Mesenchymal stem cell (in vitro differentiated cells and primary cell): ENCODE measurements around the gene PIGP. TPM values are rescaled to one million over a fixed set of nuclear protein-coding genes. Genes with fewer than 3 reads are reported as not detected.
A peak's percentile ranks its signal among the peaks of the same experiment; 100 is the strongest.

Experiments
- DNase-seq: peaks from one replicate; pipeline ENCODE4 v3.0.0-alpha.2; 2013
- H2AFZ ChIP-seq: one replicate; pipeline ENCODE4 v1.6.1; 2013; ENCODE audit warnings: low read depth, mild to moderate bottlenecking, control low read depth, inconsistent platforms, low read length, moderate library complexity
- H2AK5ac ChIP-seq: 2 replicates; pipeline ENCODE4 v1.6.1; 2013; ENCODE audit warnings: low read length, moderate library complexity, mild to moderate bottlenecking, inconsistent platforms; ENCODE audit not compliant: severe bottlenecking
- H2BK120ac ChIP-seq: one replicate; pipeline ENCODE4 v1.6.1; 2013; ENCODE audit warnings: low read depth, mild to moderate bottlenecking, inconsistent platforms, low read length, moderate library complexity
- H2BK12ac ChIP-seq, 2 experiments: one replicate each; pipeline ENCODE4 v1.6.1; 2013; ENCODE audit warnings: inconsistent platforms in 2 of 2, low read length in 2 of 2, mild to moderate bottlenecking in 2 of 2, moderate library complexity in 2 of 2, control low read depth in 1 of 2
- H2BK15ac ChIP-seq: one replicate; pipeline ENCODE4 v1.6.1; 2013; ENCODE audit warnings: mild to moderate bottlenecking, low read depth, inconsistent platforms; ENCODE audit not compliant: poor library complexity, severe bottlenecking
- H2BK5ac ChIP-seq: 2 replicates; pipeline ENCODE4 v1.6.1; 2013; ENCODE audit warnings: low read depth, mild to moderate bottlenecking, low read length, control low read depth, inconsistent platforms; ENCODE audit not compliant: poor library complexity, severe bottlenecking
- H3K14ac ChIP-seq, 2 experiments: one replicate each; pipeline ENCODE4 v1.6.1; 2013; ENCODE audit warnings: inconsistent platforms in 2 of 2, low read length in 2 of 2, control low read depth in 1 of 2, mild to moderate bottlenecking in 1 of 2, moderate library complexity in 1 of 2
- H3K18ac ChIP-seq, 2 experiments: one replicate each; pipeline ENCODE4 v1.6.1; 2013; ENCODE audit warnings: inconsistent platforms in 2 of 2, low read length in 2 of 2, control low read depth in 1 of 2, low read depth in 1 of 2, mild to moderate bottlenecking in 1 of 2
- H3K23ac ChIP-seq, 2 experiments: one replicate each; pipeline ENCODE4 v1.6.1; 2013; ENCODE audit warnings: inconsistent platforms in 2 of 2, low read length in 2 of 2, mild to moderate bottlenecking in 2 of 2, moderate library complexity in 2 of 2, control low read depth in 1 of 2
- H3K27ac ChIP-seq: 2 replicates; pipeline ENCODE4 v1.5.1; 2013; ENCODE audit warnings: mild to moderate bottlenecking, moderate library complexity, low read length, control low read depth, inconsistent platforms; ENCODE audit not compliant: poor library complexity, severe bottlenecking
- H3K27me3 ChIP-seq, 2 experiments: 2 replicates each; pipeline versions ENCODE4 v1.6.1 to v1.7.0; 2013; ENCODE audit warnings: low read length in 2 of 2, mild to moderate bottlenecking in 2 of 2, moderate library complexity in 2 of 2, control low read depth in 1 of 2, inconsistent platforms in 1 of 2; ENCODE audit not compliant: control insufficient read depth in 1 of 2, insufficient read depth in 1 of 2
- H3K36me3 ChIP-seq, 2 experiments: 2 replicates each; pipeline versions ENCODE4 v1.6.1 to v1.7.0; 2013; ENCODE audit warnings: low read length in 2 of 2, control low read depth in 1 of 2, inconsistent platforms in 1 of 2, low read depth in 1 of 2, mild to moderate bottlenecking in 1 of 2; ENCODE audit not compliant: insufficient read depth in 2 of 2, control insufficient read depth in 1 of 2
- H3K4ac ChIP-seq, 2 experiments: one replicate each; pipeline ENCODE4 v1.6.1; 2013; ENCODE audit warnings: inconsistent platforms in 2 of 2, low read length in 2 of 2, mild to moderate bottlenecking in 2 of 2, moderate library complexity in 2 of 2, control low read depth in 1 of 2, low read depth in 1 of 2
- H3K4me1 ChIP-seq: 2 replicates; pipeline ENCODE4 v1.6.1; 2013; ENCODE audit warnings: low read depth, low read length, control low read depth; ENCODE audit not compliant: control insufficient read depth, insufficient read depth
- H3K4me2 ChIP-seq: 2 replicates; pipeline ENCODE4 v1.6.1; 2013; ENCODE audit warnings: low read length, mild to moderate bottlenecking, inconsistent platforms; ENCODE audit not compliant: poor library complexity, severe bottlenecking
- H3K4me3 ChIP-seq, 2 experiments: 2 replicates each; pipeline versions ENCODE4 v1.5.1 to v1.7.0; 2013; ENCODE audit warnings: low read length in 2 of 2, mild to moderate bottlenecking in 2 of 2, control low read depth in 1 of 2, low read depth in 1 of 2; ENCODE audit not compliant: insufficient read depth in 1 of 2
- H3K79me1 ChIP-seq: replicated peaks from 2 replicates; pipeline ENCODE4 v1.6.1; 2013; ENCODE audit warnings: mild to moderate bottlenecking, control low read depth, low read length, inconsistent platforms; ENCODE audit not compliant: poor library complexity, severe bottlenecking
- H3K9ac ChIP-seq: 2 replicates; pipeline ENCODE4 v1.7.0; 2013; ENCODE audit warnings: mild to moderate bottlenecking, low read length, moderate library complexity
- H3K9me3 ChIP-seq: 2 replicates; pipeline ENCODE4 v1.7.0; 2013; ENCODE audit warnings: mild to moderate bottlenecking, low read length; ENCODE audit not compliant: control insufficient read depth
- H4K8ac ChIP-seq: one replicate; pipeline ENCODE4 v1.6.1; 2013; ENCODE audit warnings: inconsistent platforms, mild to moderate bottlenecking, low read length, moderate library complexity
- H4K91ac ChIP-seq: one replicate; pipeline ENCODE4 v1.6.1; 2013; ENCODE audit warnings: mild to moderate bottlenecking, low read length, inconsistent platforms
- WGBS: methylation state at CpG from one replicate; pipeline ENCODE4 v1.1.7; 2013; ENCODE audit warnings: mixed read lengths; 5-methylcytosine and 5-hydroxymethylcytosine counted together
- polyA plus RNA-seq, 2 experiments: library from polyadenylated mRNA; stranded (reverse); fragments of 200-250 nt; gene quantifications; one replicate each; pipeline ENCODE4 v1.2.3, GENCODE V29; 2013

PIGP gene
- polyA plus RNA-seq (2013, experiment 1 of 2) = 19.3 TPM
- 20.5 TPM for polyA plus RNA-seq (2013, experiment 2 of 2)

DNA sequence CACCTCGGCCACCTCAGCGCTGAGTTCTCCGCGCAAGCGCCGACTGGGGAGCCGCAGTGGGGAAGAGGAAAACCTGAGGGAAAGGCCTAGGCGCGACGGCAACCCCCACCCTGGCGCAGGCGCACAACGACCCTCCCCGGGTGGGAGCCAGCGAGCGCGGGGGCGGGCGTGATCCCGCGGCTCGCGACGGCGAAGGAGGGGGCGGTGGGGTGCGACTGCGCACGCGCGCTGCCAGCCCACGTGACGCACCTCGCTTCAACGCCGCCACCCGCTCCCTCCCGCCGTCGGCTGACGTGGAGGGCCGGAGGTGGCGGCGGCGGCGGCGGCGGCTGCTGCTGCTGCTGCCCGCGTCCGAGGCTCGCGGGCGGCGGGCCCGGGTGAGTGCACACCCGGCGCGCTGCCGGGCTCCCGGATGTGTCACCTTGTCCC lies at the start of gene PIGP, which contains the start of gene TTC3:
PIGP (minus strand) TSS at position 84 of the 429 bp plus-strand sequence. CDS start 556 bp downstream, outside the sequence.
TTC3 (plus strand) TSS at position 267 of the 429 bp plus-strand sequence. CDS start 14,004 bp downstream, outside the sequence.
- no peaks in the 10 kb centered on the region for H3K9me3 ChIP-seq
- H4K91ac ChIP-seq = peak within 1 kb of the TSS; percentile 98
- peaks cover 0 to 23% of the 10 kb centered on the region in 2 experiments for H3K36me3 ChIP-seq
- peak within 1 kb of the TSS; percentile 71 to 95 for H2BK12ac ChIP-seq
- peak within 1 kb of the TSS in 1 of 2 experiments; percentile 100 for H3K23ac ChIP-seq
- H2AFZ ChIP-seq = peak within 1 kb of the TSS; percentile 88
- peak within 1 kb of the TSS; percentile 90 for H3K27ac ChIP-seq
- peak within 1 kb of the TSS; percentile 100 for H3K9ac ChIP-seq
- peaks cover 17% of the 10 kb centered on the region for H3K79me1 ChIP-seq
- peak within 1 kb of the TSS; percentile 93 to 98 for H3K4me3 ChIP-seq
- peak within 1 kb of the TSS; percentile 97 to 99 for H3K18ac ChIP-seq
- H2AK5ac ChIP-seq = peak within 1 kb of the TSS; percentile 50
- peak; percentile 95 for DNase-seq
- under 1% methylated on average over 32 of the region's 61 CpGs for WGBS
- peak within 1 kb of the TSS in 1 of 2 experiments; percentile 100 for H3K14ac ChIP-seq
- H3K4ac ChIP-seq = peak within 1 kb of the TSS; percentile 98 to 100
- H3K4me2 ChIP-seq = peak within 1 kb of the TSS; percentile 85
- H3K4me1 ChIP-seq = peaks cover 5% of the 10 kb centered on the region
- peak within 1 kb of the TSS; percentile 94 for H4K8ac ChIP-seq
- H2BK5ac ChIP-seq = peak within 1 kb of the TSS; percentile 88
- H3K27me3 ChIP-seq = no peaks in the 10 kb centered on the region
- H2BK15ac ChIP-seq = peak within 1 kb of the TSS; percentile 95
- H2BK120ac ChIP-seq = peak within 1 kb of the TSS; percentile 83

DNA sequence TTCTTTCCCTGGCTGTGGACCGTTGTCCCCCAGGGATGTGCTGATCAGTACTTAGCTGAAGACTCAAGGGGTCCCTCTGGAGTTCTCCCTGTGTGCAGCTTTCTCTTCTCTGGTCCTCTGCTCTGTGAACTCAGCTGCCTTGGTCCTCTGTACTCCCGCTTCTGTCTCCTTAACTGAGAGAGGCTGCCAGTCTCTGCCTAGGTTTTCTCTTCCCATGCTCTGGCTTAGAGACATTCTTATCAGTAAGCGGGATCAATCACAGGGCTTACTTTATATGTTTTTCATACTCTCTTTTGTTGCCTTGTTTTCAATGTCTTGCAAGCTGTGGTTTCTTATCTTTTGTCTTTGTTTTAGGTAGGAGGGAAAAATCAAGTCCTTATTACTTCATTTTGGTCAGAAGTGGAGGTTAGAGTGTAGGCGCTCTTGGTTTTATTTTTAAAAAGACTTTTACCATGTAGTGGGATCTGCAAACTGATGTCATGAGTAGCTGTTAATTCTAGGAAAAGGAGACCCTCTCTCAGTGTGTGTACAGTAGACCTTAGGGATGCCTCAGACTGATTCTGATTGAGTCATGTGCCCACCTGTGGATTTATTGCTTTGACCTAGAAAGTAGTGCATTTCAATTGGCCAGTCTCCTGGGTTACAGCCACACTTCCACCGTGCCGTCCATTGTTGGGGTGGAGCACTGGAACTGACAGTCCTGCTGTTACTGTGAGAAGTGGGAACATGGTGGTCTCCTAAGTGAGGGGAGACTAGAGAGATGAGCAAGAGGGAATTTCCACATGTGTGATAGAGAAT lies 46.7 kb upstream of the PIGP start:
- Histone ChIP-seq H3K9me3 (no peaks in the 10 kb centered on the region), H3K4me3 (no peak overlapping the region), H3K23ac (no peak overlapping the region), H3K18ac (no peak overlapping the region), H4K8ac (no peak overlapping the region), H2BK15ac (no peak overlapping the region), H4K91ac (no peak overlapping the region), H3K4me2 (no peak overlapping the region), H3K79me1 (peaks cover 20% of the 10 kb centered on the region), H3K4me1 (peaks cover 3% of the 10 kb centered on the region), H2AFZ (no peak overlapping the region), H2BK12ac (no peak overlapping the region), H2AK5ac (no peak overlapping the region), H3K9ac (no peak overlapping the region), H3K4ac (no peak overlapping the region), H3K27ac (no peak overlapping the region), H2BK120ac (no peak overlapping the region), H2BK5ac (no peak overlapping the region), H3K14ac (no peak overlapping the region), H3K27me3 (no peaks in the 10 kb centered on the region), H3K36me3 (peaks cover 6 to 53% of the 10 kb centered on the region in 2 experiments)
- WGBS = 93% methylated on average over 6 of the region's 6 CpGs
- no peak for DNase-seq

DNA sequence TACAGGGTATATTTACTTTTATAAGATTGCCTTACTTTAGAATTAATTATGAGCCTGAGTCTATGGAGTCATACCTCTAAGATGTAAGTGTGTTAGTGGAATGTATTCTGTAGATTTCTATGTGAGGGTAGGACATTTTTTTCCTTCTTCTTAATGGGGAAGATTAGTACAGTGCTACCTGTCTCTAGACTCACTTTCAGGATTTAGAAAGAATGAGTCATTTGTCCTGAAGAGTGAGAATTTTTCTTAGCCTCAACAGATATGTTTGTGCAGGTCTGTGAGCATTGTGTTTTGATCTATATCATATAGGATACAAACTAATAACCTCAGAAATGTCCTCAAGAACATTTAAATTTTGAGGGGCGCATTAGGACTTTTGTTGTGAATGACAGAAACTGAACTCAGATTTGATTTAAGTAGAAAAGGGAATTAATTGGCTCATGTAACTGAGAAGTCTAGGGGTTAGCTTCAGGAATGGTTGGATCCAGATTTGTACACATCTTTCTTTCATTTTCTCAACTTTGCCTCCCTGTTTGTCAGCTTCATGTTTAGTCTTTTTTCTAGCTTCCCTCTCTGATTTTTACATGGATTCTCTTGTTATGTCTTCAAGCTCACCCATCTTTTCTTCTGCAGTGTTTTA lies 45.4 kb upstream of the PIGP start:
- H3K9me3 ChIP-seq = no peaks in the 10 kb centered on the region
- no peak overlapping the region for H3K18ac ChIP-seq
- 0% methylated on average over 1 of the region's 1 CpG for WGBS
- H3K4me1 ChIP-seq = peaks cover 3% of the 10 kb centered on the region
- H3K23ac ChIP-seq = no peak overlapping the region
- H3K27ac ChIP-seq = no peak overlapping the region
- H2BK5ac ChIP-seq = no peak overlapping the region
- no peak overlapping the region for H3K14ac ChIP-seq
- DNase-seq = no peak
- H3K4me2 ChIP-seq = no peak overlapping the region
- peaks cover 2 to 45% of the 10 kb centered on the region in 2 experiments for H3K36me3 ChIP-seq
- no peak overlapping the region for H4K91ac ChIP-seq
- H2BK12ac ChIP-seq = no peak overlapping the region
- H3K9ac ChIP-seq = no peak overlapping the region
- no peak overlapping the region for H3K4me3 ChIP-seq
- peaks cover 20% of the 10 kb centered on the region for H3K79me1 ChIP-seq
- no peak overlapping the region for H3K4ac ChIP-seq
- no peaks in the 10 kb centered on the region for H3K27me3 ChIP-seq
- no peak overlapping the region for H2BK120ac ChIP-seq
- no peak overlapping the region for H2AFZ ChIP-seq
- no peak overlapping the region for H4K8ac ChIP-seq
- no peak overlapping the region for H2BK15ac ChIP-seq
- no peak overlapping the region for H2AK5ac ChIP-seq

DNA sequence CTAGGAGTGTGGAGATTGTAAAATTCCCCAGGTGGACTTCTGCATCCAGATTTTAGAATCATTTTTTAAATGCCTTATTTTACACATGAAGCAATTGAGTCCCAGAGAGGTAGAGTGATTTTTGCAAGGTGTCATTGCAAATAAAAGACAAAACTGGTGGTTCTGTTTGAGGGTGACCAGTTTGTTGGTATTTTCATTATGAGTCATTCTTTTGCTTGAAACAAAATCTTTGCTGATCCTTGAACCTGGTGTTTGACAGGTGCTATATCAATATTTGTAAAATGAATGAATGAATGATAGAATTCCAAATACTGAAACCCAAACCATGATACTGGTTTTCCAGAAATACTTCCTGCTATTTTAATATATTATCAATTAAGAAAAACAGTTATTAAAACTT lies 44.3 kb upstream of the PIGP start:
- Histone ChIP-seq H3K9ac (no peak overlapping the region), H3K18ac (no peak overlapping the region), H3K4me1 (peaks cover 3% of the 10 kb centered on the region), H2BK15ac (no peak overlapping the region), H3K27me3 (no peaks in the 10 kb centered on the region), H3K4me3 (no peak overlapping the region), H2AK5ac (no peak overlapping the region), H2AFZ (no peak overlapping the region), H3K27ac (no peak overlapping the region), H3K14ac (no peak overlapping the region), H4K91ac (no peak overlapping the region), H2BK5ac (no peak overlapping the region), H3K23ac (no peak overlapping the region), H2BK12ac (no peak overlapping the region), H2BK120ac (no peak overlapping the region), H3K4me2 (no peak overlapping the region), H3K9me3 (no peaks in the 10 kb centered on the region), H3K79me1 (peaks cover 14% of the 10 kb centered on the region), H3K4ac (no peak overlapping the region), H3K36me3 (peaks cover 2 to 35% of the 10 kb centered on the region in 2 experiments), H4K8ac (no peak overlapping the region)
- DNase-seq = no peak
